GM18951 (cell line): ENCODE results near the gene BBX.

Experiments
- POLR2A ChIP-seq: IDR thresholded peaks from 4 replicates; pipeline ENCODE4 v1.6.1; 2011; ENCODE audit warnings: mild to moderate bottlenecking; ENCODE audit not compliant: insufficient read length, insufficient read depth; ENCODE audit errors: extremely low read depth
- in situ Hi-C: fragments of 300-500 bp; cut with MboI; formaldehyde crosslinking; loops from one replicate; pipeline ENCODE4 v1.12.0; 2022; ENCODE audit warnings: low sequenced_read_pairs, mixed read lengths, inconsistent platforms; ENCODE audit not compliant: unreplicated experiment

BBX gene

GRCh38 chr3:107662586-107662985 lies 139.8 kb downstream of the BBX start:
- in situ Hi-C loops = no loop called here
- no peak for TF ChIP-seq POLR2A

GRCh38 chr3:107663266-107663665 lies 140.5 kb downstream of the BBX start:
- in situ Hi-C loops = no loop called here
- no peak for TF ChIP-seq POLR2A

DNA sequence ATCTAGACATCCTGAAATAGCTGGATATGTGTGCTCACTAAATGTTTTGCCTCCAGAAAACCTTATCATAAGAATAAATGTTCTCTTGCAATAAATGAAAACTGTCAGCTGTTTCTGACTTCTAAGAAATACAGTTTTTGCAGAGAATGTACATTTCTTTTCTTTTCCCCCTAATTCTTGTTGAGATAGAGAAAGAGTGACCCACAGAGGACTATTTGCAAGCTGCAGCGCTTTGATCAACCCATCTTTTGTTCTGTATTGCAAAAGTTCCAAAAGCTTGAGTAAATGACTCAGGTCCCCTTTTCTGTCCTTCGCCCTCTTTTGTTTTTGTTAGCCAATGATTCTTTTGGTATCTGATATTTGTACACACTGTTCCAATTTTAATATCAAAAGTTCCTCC lies 141.9 kb downstream of the BBX start:
- in situ Hi-C loops = no loop called here
- TF ChIP-seq POLR2A = no peak

DNA sequence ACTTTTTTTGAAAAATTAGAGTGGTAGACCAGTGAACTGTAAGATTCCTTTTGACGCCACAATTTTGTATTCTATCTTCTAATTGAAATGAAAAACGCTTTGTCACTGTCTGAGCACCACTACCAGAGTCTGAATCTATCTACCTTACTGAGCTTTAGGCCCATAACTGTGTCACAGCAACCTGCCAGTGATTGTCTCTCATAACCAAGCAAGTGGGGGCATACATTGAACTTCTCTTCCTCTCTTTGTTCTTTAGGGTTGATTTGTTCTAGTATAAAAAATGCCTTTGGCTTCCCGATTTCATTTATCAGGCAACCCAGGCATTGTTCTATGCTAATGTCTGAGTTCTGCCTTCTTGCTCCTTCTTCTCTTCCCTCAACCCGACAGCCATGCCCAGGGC lies 142.6 kb downstream of the BBX start:
- in situ Hi-C loops = no loop called here
- no peak for TF ChIP-seq POLR2A

DNA sequence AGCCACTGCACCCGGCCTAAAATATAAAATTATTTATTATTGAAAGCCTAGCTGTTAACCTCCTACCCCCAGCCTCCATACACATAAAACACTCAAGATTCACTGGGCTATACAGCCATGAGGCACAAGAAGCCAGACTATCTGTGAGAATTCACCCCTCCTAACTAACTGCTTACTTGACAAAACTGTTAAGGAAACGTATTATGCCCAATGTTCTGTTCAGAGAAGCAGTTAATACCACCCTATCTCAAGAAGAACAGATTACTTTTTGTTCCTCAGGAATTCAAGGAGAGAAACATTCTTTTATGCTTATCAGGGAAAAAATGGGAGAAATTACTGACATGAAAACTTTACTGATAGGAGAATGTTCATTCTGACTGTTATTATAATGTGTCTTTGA lies 144.1 kb downstream of the BBX start:
- TF ChIP-seq POLR2A = no peak
- in situ Hi-C loops = no loop called here

DNA sequence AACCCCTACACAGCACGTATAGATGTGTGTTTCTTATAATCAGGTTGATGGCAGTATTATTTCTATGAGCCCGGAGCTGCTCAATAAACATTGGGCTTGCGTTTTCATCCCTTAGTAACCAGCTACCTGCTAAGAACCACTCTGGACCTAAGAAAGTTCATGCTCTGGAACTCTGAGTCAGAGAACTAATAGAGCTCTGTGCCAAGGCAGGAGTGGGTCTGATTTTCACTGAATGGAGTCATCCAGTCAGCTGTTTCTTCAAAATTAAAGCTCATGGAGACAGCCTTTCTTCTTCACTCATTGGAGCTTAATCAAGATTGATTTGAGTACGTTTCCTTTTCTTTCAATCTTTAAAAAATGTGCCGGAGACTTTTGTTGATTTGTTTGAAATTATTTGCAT lies 145.7 kb downstream of the BBX start:
- in situ Hi-C loops = no loop called here
- no peak for TF ChIP-seq POLR2A

- in situ Hi-C loops = no loop called here
- TF ChIP-seq POLR2A = no peak
Observed at GRCh38 chr3:107668963-107669362, 146.2 kb downstream of the BBX start.

GRCh38 chr3:107669669-107670068 lies 146.9 kb downstream of the BBX start:
- no peak for TF ChIP-seq POLR2A
- in situ Hi-C loops = no loop called here

DNA sequence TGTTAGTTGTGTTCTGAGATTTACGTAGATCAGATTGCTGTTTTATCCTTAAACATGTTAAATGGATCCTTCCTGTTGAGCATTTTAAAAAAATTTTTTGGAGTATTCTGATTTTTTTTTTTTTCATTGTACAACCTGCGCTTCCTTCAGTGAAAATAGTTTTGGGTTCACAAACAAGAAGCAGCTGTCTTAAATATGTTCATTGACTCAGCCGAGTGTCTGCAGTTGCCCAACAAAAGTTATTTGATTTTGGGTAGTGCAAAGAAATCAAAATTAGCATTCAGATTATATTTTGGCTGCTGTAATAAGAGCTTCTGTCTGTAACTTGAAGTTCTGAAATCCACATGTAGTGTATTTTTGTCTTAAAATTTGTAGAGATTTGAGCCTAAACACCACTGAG lies 148.2 kb downstream of the BBX start:
- in situ Hi-C loops = no loop called here
- TF ChIP-seq POLR2A = no peak

DNA sequence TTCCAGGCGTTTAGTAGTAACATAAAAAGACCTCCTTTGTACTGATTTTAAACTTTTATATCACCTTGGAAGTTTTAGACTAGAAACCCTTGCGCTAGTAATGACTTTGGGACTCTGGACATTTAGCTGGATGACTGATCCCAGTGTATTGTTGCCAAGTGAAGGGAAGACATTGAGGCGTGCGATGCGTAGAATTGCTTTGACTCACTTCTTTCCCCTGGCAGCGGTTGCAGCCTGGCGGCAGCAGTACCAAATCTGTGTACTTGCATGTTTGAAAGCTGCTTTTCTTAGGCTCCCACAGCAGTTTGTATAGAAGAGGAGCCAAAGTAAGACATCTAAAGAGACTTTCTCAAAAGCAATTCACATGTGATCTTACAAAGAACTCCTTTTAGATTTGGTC lies 151.6 kb downstream of the BBX start:
- TF ChIP-seq POLR2A = no peak
- in situ Hi-C loops = no loop called here

DNA sequence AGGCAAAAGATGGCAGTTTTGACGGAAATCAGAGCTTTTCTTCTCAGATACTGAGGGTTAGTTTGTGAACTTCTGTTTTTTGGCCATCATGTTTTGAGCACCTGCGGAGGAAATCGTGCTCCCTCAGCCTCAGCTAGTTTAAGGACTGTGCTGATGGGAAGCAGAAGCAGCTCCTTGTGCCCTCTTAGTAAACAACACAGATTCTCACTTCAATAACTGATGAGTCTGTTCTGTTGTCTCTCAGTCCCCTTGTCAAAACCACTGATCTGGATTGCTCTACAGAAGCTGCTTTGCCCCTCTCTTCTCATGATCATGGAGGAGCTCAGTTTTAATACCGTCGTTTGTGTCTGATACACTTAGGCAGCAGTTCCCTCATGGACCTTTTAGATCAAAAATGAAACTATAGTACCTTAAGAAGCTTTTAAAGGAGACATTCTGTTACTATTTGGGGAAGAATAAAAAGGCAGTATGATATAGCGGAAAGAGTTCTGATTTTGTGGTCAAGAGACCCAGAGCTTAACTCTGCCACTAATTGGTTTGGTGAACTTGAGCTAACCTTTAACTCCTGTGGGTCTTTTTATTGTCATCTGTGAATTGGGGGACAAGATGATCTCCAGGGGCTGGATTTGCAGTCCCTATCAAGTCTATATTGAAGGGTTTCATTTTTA lies 152.6 kb downstream of the BBX start:
- in situ Hi-C loops = no loop called here

DNA sequence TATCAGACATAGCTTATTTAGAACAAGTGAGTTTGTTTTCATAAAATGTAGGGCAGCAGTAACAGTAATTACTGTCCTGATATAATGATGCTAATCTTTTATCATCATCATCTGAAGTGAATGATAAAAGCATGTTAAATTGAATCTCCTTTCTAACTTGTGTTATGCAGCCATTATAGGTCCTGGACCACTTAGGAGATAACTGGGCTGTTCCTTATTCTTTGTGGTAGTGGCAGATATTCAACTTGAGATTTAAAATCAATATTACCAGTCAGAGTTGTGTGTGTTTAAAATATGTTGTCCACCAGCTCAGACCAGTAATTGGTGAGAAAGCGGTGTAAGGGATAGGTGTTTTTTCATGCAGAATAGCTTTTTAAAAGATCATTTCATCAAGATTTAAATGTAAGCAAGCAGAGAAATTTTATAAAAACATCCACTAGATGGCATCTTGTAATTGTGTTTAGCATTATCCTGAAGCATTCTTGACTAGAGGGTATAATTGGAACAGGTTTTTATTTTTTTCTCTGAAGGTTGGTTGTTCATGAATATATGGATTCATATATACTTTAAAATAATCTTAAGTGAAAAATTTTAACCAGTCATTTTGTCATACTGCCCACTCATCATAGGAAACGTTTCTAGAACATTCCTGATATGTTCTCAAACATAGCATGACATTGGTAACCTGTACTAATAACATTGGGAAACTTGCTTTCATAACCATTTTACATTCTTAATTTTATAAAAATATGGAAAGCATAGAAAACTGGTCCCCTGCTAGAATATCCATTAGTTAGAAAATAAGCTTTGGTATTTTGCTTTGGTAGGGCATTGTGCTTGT lies 153.9 kb downstream of the BBX start:
- in situ Hi-C loops = no loop called here
- no peak for TF ChIP-seq POLR2A

More for the DNA sequence above, 152.6 kb downstream of the BBX start:
- TF ChIP-seq POLR2A = no peak

GRCh38 chr3:107679921-107680320 lies 157.2 kb downstream of the BBX start:
- in situ Hi-C loops = no loop called here
- TF ChIP-seq POLR2A = no peak

- no peak for TF ChIP-seq POLR2A
- in situ Hi-C loops = no loop called here
Observed at GRCh38 chr3:107680698-107681097, 157.9 kb downstream of the BBX start.
